ENCODE measurements around the gene ITGAX.
A peak's percentile ranks its signal among the peaks of the same experiment; 100 is the strongest.
"Not testable (repeated sequence)": the region's sequence is repeated elsewhere in the genome, so short reads cannot be mapped to it uniquely, and the experiment has no call there.

Gene ITGAX

DNA sequence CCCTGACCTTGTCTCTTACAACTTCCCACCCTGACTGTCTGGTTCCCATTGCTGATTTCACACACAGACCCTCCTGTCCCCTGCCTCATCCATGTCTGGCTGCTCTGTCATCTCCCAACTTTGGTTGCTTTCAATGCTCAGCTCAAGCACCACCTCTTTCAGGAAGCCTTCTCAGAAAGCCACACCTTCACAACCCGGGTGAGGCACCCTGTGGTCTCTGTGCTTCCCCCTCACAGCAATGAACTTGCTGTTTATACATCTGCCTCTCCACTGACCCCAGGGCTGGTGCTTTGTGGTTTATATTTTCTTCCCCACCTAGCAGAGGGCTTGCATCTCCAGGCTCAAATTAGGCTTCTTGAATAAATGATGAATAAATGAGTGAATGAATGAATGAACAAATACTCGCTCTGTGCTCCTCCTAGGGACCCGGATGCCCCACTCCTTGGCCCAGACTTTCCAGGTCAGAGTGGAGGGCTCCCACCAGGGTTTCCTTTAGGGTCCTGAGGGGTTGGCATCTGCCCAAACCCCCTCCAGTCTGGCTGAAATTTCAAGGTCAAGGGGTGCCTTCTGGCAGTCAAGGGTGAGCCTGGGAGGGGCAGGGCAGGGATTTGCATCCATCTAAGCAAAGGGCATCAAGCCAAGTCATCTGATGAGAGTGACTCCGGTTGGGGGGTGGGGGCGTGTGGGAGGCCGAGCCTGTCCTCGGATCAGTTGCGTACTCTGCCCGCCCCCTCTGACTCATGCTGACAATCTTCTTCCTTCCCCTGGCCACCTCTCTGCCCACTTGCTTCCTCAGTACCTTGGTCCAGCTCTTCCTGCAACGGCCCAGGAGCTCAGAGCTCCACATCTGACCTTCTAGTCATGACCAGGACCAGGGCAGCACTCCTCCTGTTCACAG lies at the start of gene ITGAX:
ITGAX (plus strand) TSS at position 783 of the 898 bp plus-strand sequence; CDS start at position 862, 79 bp downstream.
- peak; percentile 90 for DNase-seq

DNA sequence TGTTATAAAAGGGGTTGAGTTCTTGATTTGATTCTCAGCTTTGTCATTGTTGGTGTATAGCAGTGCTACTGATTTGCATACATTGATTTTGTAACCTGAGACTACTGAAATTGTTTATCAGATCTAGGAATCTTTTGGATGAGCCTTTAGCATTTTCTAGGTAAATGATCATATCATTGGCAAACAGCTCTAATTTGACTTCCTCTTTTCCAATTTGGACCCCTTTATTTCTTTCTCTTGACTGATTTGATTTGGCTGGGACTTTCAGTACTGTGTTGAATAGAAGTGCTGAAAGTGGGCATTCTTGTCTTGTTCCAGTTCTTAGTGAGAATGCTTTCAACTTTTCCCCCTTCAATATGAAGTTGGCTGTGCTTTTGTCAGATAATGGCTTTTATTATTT lies 49.8 kb upstream of the ITGAX start:
- no peak for DNase-seq

DNA sequence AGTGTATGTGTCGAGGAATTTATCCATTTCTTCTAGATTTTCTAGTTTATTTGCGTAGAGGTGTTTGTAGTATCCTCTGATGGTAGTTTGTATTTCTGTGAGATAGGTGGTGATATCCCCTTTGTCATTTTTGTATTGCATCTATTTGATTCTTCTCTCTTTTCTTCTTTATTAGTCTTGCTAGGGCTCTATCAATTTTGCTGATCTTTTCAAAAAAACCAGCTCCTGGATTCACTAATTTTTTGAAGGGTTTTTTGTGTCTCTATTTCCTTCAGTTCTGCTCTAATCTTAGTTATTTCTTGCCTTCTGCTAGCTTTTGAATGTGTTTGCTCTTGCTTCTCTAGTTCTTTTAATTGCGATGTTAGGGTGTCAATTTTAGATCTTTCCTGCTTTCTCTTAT lies 46.6 kb upstream of the ITGAX start:
- DNase-seq, result not testable (repeated sequence)

DNA sequence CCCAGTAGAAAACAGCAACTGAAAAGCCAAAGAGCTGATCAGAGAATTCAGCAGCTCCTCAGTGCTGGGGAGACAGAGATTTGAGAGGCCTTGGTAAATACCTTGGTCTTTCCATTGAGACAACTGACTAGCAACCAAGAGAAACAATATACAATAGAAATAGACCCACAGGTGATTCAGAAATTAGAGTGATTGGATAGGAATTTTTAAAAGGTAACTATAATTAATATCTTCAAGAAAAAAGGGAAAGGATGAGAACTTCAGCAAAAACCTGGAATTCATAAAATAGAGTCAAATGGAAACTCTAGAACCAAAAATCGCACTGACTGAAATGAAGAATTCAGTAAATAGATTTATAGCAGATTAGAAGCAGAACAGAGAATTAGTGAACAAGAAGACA lies 32.5 kb upstream of the ITGAX start:
- DNase-seq, result no peak

DNA sequence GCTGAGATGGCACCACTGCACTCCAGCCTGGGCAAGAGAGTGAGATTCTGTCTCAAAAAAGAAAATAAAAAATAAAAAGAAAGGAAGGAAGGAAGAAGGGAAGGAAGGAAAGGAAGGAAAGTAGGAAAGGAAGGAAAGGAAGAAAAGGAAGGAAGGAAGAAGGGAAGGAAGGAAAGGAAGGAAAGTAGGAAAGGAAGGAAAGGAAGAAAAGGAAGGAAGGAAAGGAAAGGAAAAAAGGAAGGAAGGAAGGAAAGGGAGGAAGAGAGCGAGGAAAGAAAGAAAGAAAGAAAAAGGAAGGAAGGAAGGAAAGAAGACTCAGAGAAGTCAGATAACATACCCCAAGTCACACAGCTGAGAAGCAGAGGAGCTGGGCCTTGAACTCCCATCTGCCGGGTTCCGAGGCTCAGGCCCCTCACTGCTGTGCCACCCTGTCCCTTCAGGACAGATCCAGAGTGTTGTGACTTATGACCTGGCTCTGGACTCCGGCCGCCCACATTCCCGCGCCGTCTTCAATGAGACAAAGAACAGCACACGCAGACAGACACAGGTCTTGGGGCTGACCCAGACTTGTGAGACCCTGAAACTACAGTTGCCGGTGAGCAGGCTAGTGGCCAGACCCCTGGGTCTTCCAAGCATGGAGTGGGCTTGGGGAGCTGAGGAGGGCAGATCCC lies 30.9 kb upstream of the ITGAX start:
- no peak for DNase-seq

DNA sequence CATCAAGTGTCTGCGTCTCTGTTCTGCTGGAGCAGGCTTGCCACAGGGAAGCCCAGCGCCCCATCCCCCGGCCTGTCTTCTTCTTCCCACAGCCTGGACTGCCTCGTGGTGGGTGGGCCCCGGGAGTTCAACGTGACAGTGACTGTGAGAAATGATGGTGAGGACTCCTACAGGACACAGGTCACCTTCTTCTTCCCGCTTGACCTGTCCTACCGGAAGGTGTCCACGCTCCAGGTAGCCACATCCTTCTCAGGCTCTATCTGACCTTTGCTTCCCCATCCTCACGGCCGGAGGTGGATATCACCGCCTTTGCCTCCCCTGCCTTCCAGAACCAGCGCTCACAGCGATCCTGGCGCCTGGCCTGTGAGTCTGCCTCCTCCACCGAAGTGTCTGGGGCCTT lies 29.8 kb upstream of the ITGAX start:
- no peak for DNase-seq

DNA sequence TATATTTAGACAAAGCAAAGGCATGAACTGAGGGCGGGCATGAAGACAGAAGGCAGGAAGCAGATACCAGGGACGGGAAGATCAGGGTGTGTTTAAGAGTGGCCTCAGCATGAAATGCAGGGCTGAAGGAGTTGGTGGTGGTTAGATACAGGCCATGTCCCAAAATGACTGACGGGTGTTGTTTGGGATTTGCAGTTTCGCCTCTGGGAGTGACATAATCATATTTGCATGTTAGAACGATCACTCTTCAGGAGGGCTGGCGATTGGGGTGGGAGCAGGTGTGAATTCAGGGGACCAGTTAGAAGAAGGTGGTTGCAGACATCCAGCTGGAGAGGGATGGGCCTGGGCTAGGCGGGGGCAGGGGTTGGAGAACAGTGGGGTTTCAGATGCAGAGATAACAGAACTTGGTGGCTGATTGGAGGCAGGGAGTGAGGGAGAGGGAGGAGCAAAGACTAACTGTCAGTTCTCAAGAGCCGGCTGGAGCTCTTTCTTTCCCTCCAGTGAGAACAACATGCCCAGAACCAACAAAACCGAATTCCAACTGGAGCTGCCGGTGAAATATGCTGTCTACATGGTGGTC lies 27.2 kb upstream of the ITGAX start:
- DNase-seq, result no peak

DNA sequence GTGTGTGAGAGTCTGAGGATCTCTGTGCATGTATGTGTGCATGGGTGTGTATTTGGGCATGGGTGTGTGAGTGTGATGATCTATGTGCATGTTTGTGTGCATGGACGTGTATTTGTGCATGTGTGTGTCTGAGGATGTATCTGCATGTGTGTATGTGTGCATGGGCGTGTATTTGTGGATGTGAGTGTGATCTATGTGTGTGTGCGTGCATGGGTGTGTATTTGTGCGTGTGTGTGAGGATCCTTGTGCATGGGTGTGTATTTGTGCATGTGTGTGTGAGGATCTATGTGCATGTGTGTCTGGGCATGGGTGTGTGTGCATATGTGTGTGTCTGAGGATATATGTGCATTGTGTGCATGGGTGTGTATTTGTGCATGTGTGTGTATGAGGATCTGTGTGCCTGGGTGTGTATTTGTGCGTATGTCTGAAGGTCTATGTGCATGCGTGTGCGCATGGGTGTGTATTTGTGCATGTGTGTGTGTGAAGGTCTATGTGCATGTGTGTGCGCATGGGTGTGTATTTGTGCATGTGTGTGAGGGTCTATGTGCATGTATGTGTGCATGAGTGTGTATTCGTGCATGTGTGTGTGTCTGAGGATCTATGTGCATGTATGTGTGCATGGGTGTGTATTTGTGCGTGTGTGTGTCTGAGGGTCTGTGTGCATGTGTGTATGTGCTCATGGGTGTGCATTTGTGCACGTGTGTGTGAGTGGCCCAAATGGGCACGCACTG lies 26.5 kb upstream of the ITGAX start:
- no peak for DNase-seq

DNA sequence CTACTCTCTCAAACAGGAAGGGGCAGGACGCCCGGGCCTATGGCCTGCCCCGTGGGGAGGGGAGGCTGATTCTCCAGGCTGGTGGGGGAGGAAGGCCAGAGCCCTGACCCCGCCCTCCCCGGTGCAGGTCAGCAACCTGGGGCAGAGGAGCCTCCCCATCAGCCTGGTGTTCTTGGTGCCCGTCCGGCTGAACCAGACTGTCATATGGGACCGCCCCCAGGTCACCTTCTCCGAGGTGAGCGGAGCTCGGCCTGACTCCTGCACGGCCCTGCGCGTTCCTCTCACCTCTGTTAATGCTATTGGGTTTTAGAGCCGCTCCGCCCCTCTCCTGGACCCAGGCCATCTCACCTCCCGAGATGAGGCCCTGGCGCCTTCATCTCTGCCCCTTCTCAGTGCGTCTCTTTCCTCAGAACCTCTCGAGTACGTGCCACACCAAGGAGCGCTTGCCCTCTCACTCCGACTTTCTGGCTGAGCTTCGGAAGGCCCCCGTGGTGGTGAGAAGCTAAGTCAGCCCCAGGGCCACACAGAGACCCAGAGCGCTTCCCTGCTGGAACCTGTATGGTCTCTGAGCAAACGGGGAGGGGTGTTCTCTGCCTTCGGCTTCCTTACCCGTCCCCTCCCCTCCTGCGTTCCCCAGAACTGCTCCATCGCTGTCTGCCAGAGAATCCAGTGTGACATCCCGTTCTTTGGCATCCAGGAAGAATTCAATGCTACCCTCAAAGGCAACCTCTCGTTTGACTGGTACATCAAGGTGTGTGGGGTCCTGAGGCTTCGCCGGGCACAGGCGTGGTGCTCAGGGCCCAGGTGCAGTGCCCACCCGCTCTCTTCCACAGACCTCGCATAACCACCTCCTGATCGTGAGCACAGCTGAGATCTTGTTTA lies 25.1 kb upstream of the ITGAX start:
- no peak for DNase-seq

DNA sequence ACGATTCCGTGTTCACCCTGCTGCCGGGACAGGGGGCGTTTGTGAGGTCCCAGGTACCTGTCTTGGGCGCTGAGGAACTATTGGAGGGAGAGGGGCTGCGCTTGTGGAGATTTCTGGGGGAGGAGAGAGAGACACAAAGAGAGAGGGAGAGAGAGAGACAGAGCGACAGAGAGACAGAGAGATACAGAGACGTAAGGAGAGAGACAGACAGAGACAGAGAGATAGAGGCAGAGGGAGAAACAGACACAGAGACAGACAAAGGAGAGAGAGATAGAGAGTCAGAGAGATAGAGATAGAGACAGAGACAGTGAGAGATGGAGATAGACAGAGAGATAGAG lies 24.5 kb upstream of the ITGAX start:
- DNase-seq, result no peak

DNA sequence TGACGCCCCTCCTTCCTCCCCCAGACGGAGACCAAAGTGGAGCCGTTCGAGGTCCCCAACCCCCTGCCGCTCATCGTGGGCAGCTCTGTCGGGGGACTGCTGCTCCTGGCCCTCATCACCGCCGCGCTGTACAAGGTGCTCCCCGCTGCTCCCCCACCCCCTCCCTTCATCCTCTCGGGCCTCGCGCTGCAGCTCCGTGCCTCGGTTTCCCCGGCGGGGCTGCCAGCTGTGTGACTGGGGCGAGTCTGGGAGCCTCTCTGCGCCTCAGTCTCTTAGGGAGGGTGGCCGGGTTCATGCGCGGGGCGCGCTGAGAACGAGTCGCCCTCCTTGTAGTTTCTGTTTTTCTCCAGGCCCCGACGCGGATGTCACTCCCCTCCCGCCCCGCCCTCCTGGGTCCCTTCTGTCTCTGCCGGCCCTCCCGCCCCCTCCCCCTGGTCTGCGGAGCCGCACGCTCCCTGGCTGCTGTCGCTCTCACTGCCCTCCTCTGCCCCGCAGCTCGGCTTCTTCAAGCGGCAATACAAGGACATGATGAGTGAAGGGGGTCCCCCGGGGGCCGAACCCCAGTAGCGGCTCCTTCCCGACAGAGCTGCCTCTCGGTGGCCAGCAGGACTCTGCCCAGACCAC lies 23.7 kb upstream of the ITGAX start:
- DNase-seq, result no peak

DNA sequence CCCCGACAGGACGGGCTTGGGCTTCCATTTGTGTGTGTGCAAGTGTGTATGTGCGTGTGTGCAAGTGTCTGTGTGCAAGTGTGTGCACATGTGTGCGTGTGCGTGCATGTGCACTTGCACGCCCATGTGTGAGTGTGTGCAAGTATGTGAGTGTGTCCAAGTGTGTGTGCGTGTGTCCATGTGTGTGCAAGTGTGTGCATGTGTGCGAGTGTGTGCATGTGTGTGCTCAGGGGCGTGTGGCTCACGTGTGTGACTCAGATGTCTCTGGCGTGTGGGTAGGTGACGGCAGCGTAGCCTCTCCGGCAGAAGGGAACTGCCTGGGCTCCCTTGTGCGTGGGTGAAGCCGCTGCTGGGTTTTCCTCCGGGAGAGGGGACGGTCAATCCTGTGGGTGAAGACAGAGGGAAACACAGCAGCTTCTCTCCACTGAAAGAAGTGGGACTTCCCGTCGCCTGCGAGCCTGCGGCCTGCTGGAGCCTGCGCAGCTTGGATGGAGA lies 23.1 kb upstream of the ITGAX start:
- no peak for DNase-seq

DNA sequence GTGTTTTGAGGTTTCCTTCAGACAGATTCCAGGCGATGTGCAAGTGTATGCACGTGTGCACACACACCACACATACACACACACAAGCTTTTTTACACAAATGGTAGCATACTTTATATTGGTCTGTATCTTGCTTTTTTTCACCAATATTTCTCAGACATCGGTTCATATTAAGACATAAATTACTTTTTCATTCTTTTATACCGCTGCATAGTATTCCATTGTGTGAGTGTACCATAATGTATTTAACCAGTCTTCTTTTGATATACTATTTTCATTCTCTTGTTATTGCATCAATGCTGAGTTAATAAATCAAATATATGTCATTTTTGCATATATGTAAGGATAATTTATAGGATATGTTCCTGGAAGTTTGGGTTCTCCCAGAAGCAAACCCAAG lies 22.4 kb upstream of the ITGAX start:
- DNase-seq, result no peak

DNA sequence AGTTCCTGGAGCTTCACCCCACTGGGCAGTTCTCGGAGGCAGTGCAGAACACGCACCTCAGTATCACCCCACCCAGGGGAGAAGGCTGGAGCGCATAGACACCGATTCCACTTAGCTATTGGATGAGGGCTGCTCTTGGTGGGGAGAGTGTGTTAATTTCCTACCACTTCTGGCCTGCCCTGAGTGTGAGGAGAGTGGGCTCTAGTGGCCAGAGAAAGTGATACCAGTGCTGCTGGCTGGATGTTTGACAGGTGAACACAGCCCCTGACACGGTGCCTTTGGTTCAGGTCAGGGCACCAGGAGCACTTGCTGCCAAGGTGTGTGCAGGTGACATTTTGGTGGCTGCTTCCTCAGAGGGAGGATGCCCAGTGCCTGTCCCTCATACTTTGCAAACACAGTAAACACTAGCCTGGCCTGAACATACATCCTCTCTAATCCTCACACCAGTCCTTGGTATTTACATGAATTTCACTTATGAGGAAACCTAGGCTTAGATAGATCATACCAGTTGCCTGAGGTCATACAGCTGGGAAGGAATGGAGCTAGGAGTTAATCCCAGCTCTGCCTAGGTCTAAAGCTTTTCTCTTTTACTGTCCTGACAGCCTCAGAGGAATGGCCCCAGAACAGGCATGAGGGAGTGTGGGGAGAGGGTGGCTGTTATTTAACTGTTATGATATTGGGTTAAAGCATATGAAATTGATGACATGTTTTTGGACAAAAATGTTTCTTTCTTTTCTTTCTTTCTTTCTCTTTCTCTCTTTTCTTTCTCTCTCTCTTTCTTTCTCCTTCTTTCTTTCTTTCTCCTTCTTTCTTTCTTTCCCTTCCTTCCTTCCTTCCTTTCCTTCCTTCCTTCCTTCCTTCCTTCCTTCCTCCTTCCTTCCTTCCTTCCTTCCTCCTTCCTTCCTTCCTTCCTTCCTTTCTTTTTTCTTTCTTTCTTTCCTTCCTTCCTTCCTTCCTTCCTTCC lies 21.0 kb upstream of the ITGAX start:
- DNase-seq, result no peak

DNA sequence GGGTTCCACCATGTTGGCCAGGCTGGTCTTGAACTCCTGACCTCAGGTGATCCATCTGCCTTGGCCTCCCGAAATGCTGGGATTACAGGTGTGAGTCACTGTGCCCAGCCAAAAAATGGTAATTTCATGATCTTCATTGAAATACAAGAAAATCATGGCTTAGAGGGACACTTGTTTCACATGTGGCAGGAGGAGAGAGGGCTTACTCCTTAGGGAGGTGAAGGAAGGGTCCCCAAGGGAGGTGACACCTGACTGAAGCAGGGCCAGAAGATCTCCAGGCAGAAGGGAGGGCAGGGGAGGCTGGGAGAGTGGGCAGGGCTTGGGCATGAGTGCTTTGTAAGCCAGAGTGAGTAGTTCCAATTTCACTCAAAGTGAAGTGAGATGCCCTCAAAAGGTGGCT lies 20.0 kb upstream of the ITGAX start:
- DNase-seq, result no peak

DNA sequence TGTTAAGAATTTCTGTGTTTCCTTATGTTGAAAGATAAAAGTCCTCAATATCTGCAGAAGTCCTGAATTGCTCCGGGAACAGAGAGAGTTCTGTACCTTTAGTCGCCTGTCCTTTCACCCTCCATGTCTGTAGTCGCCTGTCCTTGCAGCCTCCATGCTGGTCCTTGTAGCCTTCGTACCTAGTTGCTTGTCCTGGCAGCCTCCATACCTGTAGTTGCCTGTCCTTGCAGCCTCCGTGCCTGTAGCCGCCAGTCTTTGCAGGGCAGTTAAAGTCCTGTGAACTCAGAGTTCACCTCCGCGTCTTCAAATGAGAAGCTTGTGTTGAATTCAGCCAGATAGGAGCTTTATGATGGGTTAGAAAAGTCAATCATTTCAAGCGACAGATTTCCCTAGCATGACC lies 19.5 kb upstream of the ITGAX start:
- no peak for DNase-seq

DNA sequence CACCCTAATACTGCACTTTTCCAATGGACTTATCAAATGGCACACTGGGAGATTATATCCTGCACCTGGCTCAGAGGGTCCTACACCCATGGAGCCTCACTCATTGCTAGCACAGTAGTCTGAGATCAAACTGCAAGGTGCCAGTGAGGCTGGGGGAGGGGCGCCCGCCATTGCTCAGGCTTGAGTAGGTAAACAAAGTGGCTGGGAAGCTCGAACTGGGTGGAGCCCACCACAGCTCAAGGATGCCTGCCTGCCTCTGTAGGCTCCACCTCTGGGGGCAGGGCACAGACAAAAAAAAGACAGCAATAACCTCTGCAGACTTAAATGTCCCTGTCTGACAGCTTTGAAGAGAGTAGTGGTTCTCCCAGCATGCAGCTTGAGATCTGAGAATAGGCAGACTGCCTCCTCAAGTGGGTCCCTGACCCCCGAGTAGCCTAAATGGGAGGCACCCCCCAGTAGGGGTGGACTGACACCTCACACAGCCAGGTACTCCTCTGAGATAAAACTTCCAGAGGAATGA lies 16.8 kb upstream of the ITGAX start:
- not testable (repeated sequence) for DNase-seq

DNA sequence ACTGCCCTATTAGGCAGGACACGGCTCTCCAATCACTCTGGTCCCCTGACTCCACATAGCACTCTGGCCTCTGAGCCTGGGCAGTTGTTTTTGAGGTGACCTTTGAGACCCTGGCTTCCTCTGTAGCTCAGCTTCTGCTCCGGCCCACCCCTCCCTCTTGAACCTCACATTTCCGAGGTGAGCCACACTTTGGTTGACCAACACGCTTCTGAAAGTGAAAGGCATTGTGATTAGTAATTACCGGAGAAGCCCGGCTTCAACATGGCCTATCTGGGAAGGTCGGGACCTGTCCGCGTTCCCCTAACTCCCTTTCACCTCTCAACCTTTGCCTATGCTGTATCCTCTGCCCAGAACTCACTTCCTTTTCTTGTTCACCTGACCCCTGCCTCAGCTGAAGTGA lies 10.3 kb upstream of the ITGAX start:
- peak; percentile 57 for DNase-seq

DNA sequence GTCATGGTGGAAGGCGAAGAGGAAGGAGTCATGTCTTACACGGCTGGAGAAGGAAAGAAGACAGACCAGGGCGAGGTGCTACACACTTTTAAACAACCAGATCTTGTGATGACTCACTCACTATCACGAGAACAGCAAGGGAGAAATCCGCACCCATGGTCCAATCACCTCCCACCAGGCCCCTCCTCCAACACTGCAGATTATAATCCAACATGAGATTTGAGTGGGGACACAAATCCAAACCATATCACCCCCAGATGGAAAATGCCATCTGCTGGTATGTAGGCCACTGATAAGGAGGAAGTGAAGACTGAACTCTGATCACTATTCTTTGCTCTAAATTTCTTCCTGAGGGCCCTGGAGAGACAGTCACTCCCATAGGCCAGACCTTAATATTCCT lies 7.5 kb upstream of the ITGAX start:
- no peak for DNase-seq

DNA sequence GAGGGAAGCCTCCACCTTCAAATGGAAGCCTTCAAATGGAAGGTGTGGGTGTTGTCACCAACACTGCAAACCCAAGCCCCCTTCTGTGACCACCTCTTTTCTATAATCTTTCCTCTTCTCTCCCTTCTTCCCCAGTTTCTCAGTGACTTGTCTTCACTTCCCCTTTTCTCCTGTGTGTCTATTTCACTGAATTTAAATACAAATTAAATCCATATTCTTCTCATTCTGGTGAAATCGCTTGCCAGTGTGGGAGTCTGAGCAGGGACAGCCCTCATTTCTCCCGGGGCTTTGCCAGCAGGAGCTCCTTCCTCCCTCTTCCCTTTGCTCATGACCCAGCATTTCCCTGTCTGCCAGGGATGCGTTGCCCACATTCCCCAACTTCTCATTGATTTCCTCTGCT lies 6.4 kb upstream of the ITGAX start:
- DNase-seq, result no peak

All from NK-92 treated with Interleukin-12 subunit alpha and Interleukin-12 subunit beta, amount 100 ng/mL, for 24 hours (cell line).